GM23338 (cell line): ENCODE measurements around the gene PFN1. TPM values are rescaled to one million over a fixed set of nuclear protein-coding genes. Genes with fewer than 3 reads are reported as not detected.

ENCODE experiments used
- ATAC-seq: fragments of 200-7000 bp; cut with Tn5 transposase; 3 replicates; pipeline ENCODE4 v1.9.1; 2020
- DNase-seq: peaks from one replicate; pipeline ENCODE4 v3.0.0-alpha.2; 2015; ENCODE audit warnings: low spot score
- H2AFZ ChIP-seq: fragments of 200-600 bp; sonication (generic); 2 replicates; pipeline ENCODE4 v1.8.0; 2016; ENCODE audit warnings: antibody characterized with exemption, mild to moderate bottlenecking, moderate library complexity
- H3F3A ChIP-seq: fragments of 200-600 bp; sonication (generic); replicated peaks from 2 replicates; pipeline ENCODE4 v1.8.0; 2017; ENCODE audit warnings: antibody characterized with exemption, mixed run types, low read depth
- H3K27ac ChIP-seq: fragments of 200-600 bp; sonication (generic); 2 replicates; pipeline ENCODE4 v1.6.1; 2016; ENCODE audit warnings: low read depth
- H3K27me3 ChIP-seq: fragments of 200-600 bp; sonication (generic); 2 replicates; pipeline ENCODE4 v1.8.0; 2016; ENCODE audit warnings: mild to moderate bottlenecking, mixed run types, moderate library complexity; ENCODE audit not compliant: insufficient read depth
- H3K36me3 ChIP-seq: fragments of 200-600 bp; sonication (generic); 2 replicates; pipeline ENCODE4 v1.8.0; 2016; ENCODE audit warnings: mild to moderate bottlenecking; ENCODE audit not compliant: insufficient read depth
- H3K4me1 ChIP-seq: fragments of 200-600 bp; sonication (generic); 2 replicates; pipeline ENCODE4 v1.8.0; 2016; ENCODE audit warnings: mild to moderate bottlenecking, moderate library complexity; ENCODE audit not compliant: insufficient read depth
- H3K4me2 ChIP-seq: fragments of 200-600 bp; sonication (generic); 2 replicates; pipeline ENCODE4 v1.7.1; 2017; ENCODE audit warnings: mixed run types
- H3K4me3 ChIP-seq: fragments of 200-600 bp; sonication (generic); 2 replicates; pipeline ENCODE4 v1.6.1; 2016; ENCODE audit warnings: mixed run types
- H3K79me2 ChIP-seq: fragments of 200-600 bp; sonication (generic); replicated peaks from 2 replicates; pipeline ENCODE4 v1.8.0; 2017; ENCODE audit warnings: mild to moderate bottlenecking; ENCODE audit not compliant: insufficient read depth
- H3K9me2 ChIP-seq: fragments of 200-600 bp; sonication (generic); 2 replicates; pipeline ENCODE4 v1.8.0; 2017; ENCODE audit not compliant: insufficient read depth
- H4K20me1 ChIP-seq: fragments of 200-600 bp; sonication (generic); replicated peaks from 2 replicates; pipeline ENCODE4 v1.8.0; 2017; ENCODE audit warnings: mild to moderate bottlenecking; ENCODE audit not compliant: insufficient read depth
- H3K27ac Mint-ChIP-seq: 2 replicates; pipeline ENCODE4 v1.8.0; 2020; ENCODE audit warnings: inconsistent platforms, mild to moderate bottlenecking, moderate library complexity, mixed read lengths
- H3K27me3 Mint-ChIP-seq: 3 replicates; pipeline ENCODE4 v1.8.0; 2022; ENCODE audit warnings: low read depth, mild to moderate bottlenecking, moderate library complexity, mixed read lengths, inconsistent platforms; ENCODE audit not compliant: insufficient read depth, poor library complexity
- H3K36me3 Mint-ChIP-seq: 3 replicates; pipeline ENCODE4 v1.8.0; 2021; ENCODE audit warnings: low read depth, mild to moderate bottlenecking, inconsistent platforms, moderate library complexity, mixed read lengths
- H3K4me1 Mint-ChIP-seq: 3 replicates; pipeline ENCODE4 v1.8.0; 2020; ENCODE audit warnings: mild to moderate bottlenecking, inconsistent platforms, mixed read lengths
- H3K4me3 Mint-ChIP-seq: 3 replicates; pipeline ENCODE4 v1.8.0; 2021; ENCODE audit warnings: moderate library complexity, mild to moderate bottlenecking, inconsistent platforms, mixed read lengths
- H3K9me3 Mint-ChIP-seq: 3 replicates; pipeline ENCODE4 v1.8.0; 2020; ENCODE audit warnings: moderate library complexity, mild to moderate bottlenecking, inconsistent platforms, mixed read lengths
- CREB1 ChIP-seq: fragments of 250-450 bp; sonication (Bioruptor Pico); IDR thresholded peaks from 2 replicates; pipeline ENCODE4 v1.5.0; 2020; ENCODE audit warnings: low read depth, mild to moderate bottlenecking, moderate library complexity
- EZH2 ChIP-seq: fragments of 200-600 bp; sonication (generic); IDR thresholded peaks from one replicate; pipeline ENCODE4 v1.8.0; 2017; ENCODE audit warnings: antibody characterized with exemption, mild to moderate bottlenecking, low read depth; ENCODE audit not compliant: unreplicated experiment
- EZH2phosphoT487 ChIP-seq: fragments of 200-600 bp; sonication (generic); IDR thresholded peaks from one replicate; pipeline ENCODE4 v1.8.1; 2018; ENCODE audit warnings: antibody characterized with exemption; ENCODE audit not compliant: unreplicated experiment
- JUNB ChIP-seq: IDR thresholded peaks from one replicate; pipeline ENCODE4 v1.6.1; 2016; ENCODE audit warnings: antibody characterized with exemption; ENCODE audit not compliant: unreplicated experiment
- NANOG ChIP-seq: IDR thresholded peaks from 2 replicates; pipeline ENCODE4 v1.6.1; 2016; ENCODE audit warnings: antibody characterized with exemption, borderline replicate concordance
- POLR2AphosphoS5 ChIP-seq: IDR thresholded peaks from 2 replicates; pipeline ENCODE4 v1.6.1; 2016; ENCODE audit warnings: antibody characterized with exemption, low read depth
- ZNF331 ChIP-seq: fragments of 250-450 bp; sonication (Bioruptor Pico); IDR thresholded peaks from 2 replicates; pipeline ENCODE4 v1.5.0; 2020; ENCODE audit warnings: low read depth, mild to moderate bottlenecking, moderate library complexity
- polyA plus RNA-seq: library from polyadenylated mRNA; unstranded; fragments of >200 nt; fragmentation: Nextera tagmentation; extraction: Ambion mirVana; gene quantifications from 2 replicates; pipeline ENCODE4 v1.2.1, GENCODE V29; 2016
- total RNA-seq: library from RNA; depleted of rRNA; stranded (reverse); fragments of >200 nt; shearing (Covaris generic); gene quantifications from 2 replicates; pipeline ENCODE4 v1.2.3, GENCODE V29; 2014
- TF ChIP-seq, protein P1 (sequence below): IDR thresholded peaks from 2 replicates; pipeline ENCODE4 v1.6.1; 2016; ENCODE audit warnings: antibody characterized with exemption
- TF ChIP-seq, protein P2 (sequence below): fragments of 250-450 bp; sonication (Bioruptor Pico); IDR thresholded peaks from 2 replicates; pipeline ENCODE4 v1.5.0; 2020; ENCODE audit warnings: mild to moderate bottlenecking, moderate library complexity
- TF ChIP-seq, protein P3 (sequence below): IDR thresholded peaks from one replicate; pipeline ENCODE4 v1.6.1; 2018; ENCODE audit warnings: antibody characterized with exemption; ENCODE audit not compliant: unreplicated experiment

The PFN1 gene
- total and polyA plus RNA-seq, 2 experiments from 2014 or later, result 2,002 to 3,709 TPM

- Histone ChIP-seq H3K4me2 (no peak overlapping the region), H3K36me3 (no peaks in the 10 kb centered on the region), H3K4me3 (no peak overlapping the region), H4K20me1 (0 out of 2 replicates have a peak, but pooled peaks cover 9% of the 10 kb centered on the region), H3F3A (peaks cover 10% of the 10 kb centered on the region; the same call in 1 of the 2 replicates), H3K27ac (no peak overlapping the region), H3K4me1 (peaks cover 17% of the 10 kb centered on the region), H2AFZ (no peak overlapping the region), H3K9me2 (no peaks in the 10 kb centered on the region), H3K79me2 (peaks cover 16% of the 10 kb centered on the region), H3K27me3 (peaks cover 39% of the 10 kb centered on the region)
- Mint-ChIP-seq H3K9me3 (no peaks in the 10 kb centered on the region), H3K27me3 (peaks cover 43% of the 10 kb centered on the region), H3K27ac (no peak overlapping the region), H3K4me3 (no peak overlapping the region), H3K4me1 (peaks cover 29% of the 10 kb centered on the region), H3K36me3 (peaks cover 44% of the 10 kb centered on the region)
- DNase-seq, result no peak
- no peak for TF ChIP-seq POLR2AphosphoS5
- TF ChIP-seq JUNB, result no peak
- TF ChIP-seq, protein P1, sequence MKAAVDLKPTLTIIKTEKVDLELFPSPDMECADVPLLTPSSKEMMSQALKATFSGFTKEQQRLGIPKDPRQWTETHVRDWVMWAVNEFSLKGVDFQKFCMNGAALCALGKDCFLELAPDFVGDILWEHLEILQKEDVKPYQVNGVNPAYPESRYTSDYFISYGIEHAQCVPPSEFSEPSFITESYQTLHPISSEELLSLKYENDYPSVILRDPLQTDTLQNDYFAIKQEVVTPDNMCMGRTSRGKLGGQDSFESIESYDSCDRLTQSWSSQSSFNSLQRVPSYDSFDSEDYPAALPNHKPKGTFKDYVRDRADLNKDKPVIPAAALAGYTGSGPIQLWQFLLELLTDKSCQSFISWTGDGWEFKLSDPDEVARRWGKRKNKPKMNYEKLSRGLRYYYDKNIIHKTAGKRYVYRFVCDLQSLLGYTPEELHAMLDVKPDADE, result no peak
- no peak for TF ChIP-seq CREB1 (CRISPR knock-in tag)
- TF ChIP-seq, protein P2, sequence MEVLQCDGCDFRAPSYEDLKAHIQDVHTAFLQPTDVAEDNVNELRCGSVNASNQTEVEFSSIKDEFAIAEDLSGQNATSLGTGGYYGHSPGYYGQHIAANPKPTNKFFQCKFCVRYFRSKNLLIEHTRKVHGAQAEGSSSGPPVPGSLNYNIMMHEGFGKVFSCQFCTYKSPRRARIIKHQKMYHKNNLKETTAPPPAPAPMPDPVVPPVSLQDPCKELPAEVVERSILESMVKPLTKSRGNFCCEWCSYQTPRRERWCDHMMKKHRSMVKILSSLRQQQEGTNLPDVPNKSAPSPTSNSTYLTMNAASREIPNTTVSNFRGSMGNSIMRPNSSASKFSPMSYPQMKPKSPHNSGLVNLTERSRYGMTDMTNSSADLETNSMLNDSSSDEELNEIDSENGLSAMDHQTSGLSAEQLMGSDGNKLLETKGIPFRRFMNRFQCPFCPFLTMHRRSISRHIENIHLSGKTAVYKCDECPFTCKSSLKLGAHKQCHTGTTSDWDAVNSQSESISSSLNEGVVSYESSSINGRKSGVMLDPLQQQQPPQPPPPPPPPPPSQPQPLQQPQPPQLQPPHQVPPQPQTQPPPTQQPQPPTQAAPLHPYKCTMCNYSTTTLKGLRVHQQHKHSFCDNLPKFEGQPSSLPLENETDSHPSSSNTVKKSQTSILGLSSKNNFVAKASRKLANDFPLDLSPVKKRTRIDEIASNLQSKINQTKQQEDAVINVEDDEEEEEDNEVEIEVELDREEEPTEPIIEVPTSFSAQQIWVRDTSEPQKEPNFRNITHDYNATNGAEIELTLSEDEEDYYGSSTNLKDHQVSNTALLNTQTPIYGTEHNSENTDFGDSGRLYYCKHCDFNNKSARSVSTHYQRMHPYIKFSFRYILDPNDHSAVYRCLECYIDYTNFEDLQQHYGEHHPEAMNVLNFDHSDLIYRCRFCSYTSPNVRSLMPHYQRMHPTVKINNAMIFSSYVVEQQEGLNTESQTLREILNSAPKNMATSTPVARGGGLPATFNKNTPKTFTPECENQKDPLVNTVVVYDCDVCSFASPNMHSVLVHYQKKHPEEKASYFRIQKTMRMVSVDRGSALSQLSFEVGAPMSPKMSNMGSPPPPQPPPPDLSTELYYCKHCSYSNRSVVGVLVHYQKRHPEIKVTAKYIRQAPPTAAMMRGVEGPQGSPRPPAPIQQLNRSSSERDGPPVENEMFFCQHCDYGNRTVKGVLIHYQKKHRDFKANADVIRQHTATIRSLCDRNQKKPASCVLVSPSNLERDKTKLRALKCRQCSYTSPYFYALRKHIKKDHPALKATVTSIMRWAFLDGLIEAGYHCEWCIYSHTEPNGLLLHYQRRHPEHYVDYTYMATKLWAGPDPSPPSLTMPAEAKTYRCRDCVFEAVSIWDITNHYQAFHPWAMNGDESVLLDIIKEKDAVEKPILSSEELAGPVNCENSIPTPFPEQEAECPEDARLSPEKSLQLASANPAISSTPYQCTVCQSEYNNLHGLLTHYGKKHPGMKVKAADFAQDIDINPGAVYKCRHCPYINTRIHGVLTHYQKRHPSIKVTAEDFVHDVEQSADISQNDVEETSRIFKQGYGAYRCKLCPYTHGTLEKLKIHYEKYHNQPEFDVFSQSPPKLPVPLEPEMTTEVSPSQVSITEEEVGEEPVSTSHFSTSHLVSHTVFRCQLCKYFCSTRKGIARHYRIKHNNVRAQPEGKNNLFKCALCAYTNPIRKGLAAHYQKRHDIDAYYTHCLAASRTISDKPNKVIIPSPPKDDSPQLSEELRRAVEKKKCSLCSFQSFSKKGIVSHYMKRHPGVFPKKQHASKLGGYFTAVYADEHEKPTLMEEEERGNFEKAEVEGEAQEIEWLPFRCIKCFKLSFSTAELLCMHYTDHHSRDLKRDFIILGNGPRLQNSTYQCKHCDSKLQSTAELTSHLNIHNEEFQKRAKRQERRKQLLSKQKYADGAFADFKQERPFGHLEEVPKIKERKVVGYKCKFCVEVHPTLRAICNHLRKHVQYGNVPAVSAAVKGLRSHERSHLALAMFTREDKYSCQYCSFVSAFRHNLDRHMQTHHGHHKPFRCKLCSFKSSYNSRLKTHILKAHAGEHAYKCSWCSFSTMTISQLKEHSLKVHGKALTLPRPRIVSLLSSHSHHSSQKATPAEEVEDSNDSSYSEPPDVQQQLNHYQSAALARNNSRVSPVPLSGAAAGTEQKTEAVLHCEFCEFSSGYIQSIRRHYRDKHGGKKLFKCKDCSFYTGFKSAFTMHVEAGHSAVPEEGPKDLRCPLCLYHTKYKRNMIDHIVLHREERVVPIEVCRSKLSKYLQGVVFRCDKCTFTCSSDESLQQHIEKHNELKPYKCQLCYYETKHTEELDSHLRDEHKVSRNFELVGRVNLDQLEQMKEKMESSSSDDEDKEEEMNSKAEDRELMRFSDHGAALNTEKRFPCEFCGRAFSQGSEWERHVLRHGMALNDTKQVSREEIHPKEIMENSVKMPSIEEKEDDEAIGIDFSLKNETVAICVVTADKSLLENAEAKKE, result no peak
- TF ChIP-seq EZH2, result no peak
- TF ChIP-seq EZH2phosphoT487, result no peak
- TF ChIP-seq, protein P3, sequence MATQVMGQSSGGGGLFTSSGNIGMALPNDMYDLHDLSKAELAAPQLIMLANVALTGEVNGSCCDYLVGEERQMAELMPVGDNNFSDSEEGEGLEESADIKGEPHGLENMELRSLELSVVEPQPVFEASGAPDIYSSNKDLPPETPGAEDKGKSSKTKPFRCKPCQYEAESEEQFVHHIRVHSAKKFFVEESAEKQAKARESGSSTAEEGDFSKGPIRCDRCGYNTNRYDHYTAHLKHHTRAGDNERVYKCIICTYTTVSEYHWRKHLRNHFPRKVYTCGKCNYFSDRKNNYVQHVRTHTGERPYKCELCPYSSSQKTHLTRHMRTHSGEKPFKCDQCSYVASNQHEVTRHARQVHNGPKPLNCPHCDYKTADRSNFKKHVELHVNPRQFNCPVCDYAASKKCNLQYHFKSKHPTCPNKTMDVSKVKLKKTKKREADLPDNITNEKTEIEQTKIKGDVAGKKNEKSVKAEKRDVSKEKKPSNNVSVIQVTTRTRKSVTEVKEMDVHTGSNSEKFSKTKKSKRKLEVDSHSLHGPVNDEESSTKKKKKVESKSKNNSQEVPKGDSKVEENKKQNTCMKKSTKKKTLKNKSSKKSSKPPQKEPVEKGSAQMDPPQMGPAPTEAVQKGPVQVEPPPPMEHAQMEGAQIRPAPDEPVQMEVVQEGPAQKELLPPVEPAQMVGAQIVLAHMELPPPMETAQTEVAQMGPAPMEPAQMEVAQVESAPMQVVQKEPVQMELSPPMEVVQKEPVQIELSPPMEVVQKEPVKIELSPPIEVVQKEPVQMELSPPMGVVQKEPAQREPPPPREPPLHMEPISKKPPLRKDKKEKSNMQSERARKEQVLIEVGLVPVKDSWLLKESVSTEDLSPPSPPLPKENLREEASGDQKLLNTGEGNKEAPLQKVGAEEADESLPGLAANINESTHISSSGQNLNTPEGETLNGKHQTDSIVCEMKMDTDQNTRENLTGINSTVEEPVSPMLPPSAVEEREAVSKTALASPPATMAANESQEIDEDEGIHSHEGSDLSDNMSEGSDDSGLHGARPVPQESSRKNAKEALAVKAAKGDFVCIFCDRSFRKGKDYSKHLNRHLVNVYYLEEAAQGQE, result no peak
- TF ChIP-seq NANOG, result no peak
- no peak for TF ChIP-seq ZNF331
- no peak for ATAC-seq
Observed at GRCh38 chr17:4971826-4972225, 23.5 kb upstream of the PFN1 start.
